Right lobe of liver (tissue), 4 donors: ENCODE results near the gene SAG.

Source experiments
- CTCF ChIP-seq, 4 donors: fragments of 200-600 bp in 3 of 4; fragments of 450-650 bp in 1 of 4; IDR thresholded peaks; one replicate each; pipeline versions ENCODE4 v1.5.1 to v1.8.0; 2016 to 2022; ENCODE audit warnings: antibody characterized with exemption in 4 of 4, mild to moderate bottlenecking in 2 of 4
- POLR2A ChIP-seq: fragments of 450-650 bp; IDR thresholded peaks from one replicate; pipeline ENCODE4 v1.6.1; 2017; ENCODE audit warnings: antibody characterized with exemption, mild to moderate bottlenecking
- donor health status: DM: no; HTN: no; CAD: no.
- donor health status: DM: no; HTN: no; CAD: no.
- donor health status: DM: no; HTN: yes; CAD: no.

DNA sequence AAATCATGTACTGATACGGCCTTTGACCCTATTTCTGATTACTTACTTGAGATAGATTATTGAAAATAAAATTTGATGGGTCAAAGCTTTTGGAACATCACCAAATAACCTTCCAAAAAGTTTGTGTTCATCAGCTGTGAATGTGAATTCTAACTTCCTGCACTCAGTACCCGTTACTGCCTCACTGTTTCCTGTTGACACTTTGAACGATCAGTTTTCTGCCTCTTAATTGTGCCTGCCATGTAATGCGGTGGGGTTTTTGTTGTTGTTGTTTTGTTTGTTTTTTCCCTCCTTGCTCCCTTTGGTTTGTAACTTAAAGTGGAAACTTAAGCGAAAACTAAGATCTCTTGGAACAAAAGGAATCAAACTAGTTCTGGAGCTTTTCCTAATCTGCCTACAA is 37.2 kb upstream of the SAG start:
- TF ChIP-seq CTCF (IDR thresholded peaks at IDR 0.05) (no peak), POLR2A (no peak)
